ENCODE data around the gene FBXL20.
"Not testable (repeated sequence)": the region's sequence is repeated elsewhere in the genome, so short reads cannot be mapped to it uniquely, and the experiment has no call there.

Gene FBXL20

GRCh38 chr17:39401412-39402243 lies at the start of gene FBXL20:
Gene FBXL20 (minus strand): TSS chr17:39401626. CDS start chr17:39401402, 224 bp downstream.
- peak; percentile 94 for DNase-seq

- peak; percentile 98 for DNase-seq
These were observed 49.6 kb upstream of the FBXL20 start, which contains the start of gene MED1 for GRCh38 chr17:39450847-39451581. Gene MED1 (minus strand): TSS chr17:39451263. CDS start chr17:39451062, 201 bp downstream.

- no peak for DNase-seq
These were observed 48.6 kb upstream of the FBXL20 start for GRCh38 chr17:39450051-39450450.

- no peak for DNase-seq
These were observed 46.1 kb upstream of the FBXL20 start for GRCh38 chr17:39447561-39447960.

- DNase-seq = no peak
These were observed 41.9 kb upstream of the FBXL20 start for GRCh38 chr17:39443326-39443725.

GRCh38 chr17:39439868-39440267 lies 38.4 kb upstream of the FBXL20 start:
- DNase-seq = not testable (repeated sequence)

- DNase-seq = no peak
These were observed 28.2 kb upstream of the FBXL20 start for GRCh38 chr17:39429600-39429999.

- no peak for DNase-seq
These were observed 14.7 kb upstream of the FBXL20 start for GRCh38 chr17:39416141-39416540.

GRCh38 chr17:39410279-39410678 lies 8.9 kb upstream of the FBXL20 start:
- no peak for DNase-seq

- DNase-seq = no peak
These were observed 6.9 kb upstream of the FBXL20 start for GRCh38 chr17:39408360-39408759.

- no peak for DNase-seq
These were observed 5.5 kb upstream of the FBXL20 start for GRCh38 chr17:39406951-39407350.

- DNase-seq = peak; percentile 29
These were observed 4.0 kb upstream of the FBXL20 start for GRCh38 chr17:39405436-39405835.

- DNase-seq = peak; percentile 89
These were observed 3.3 kb upstream of the FBXL20 start for GRCh38 chr17:39404542-39405378.

GRCh38 chr17:39402890-39403605 lies 1.6 kb upstream of the FBXL20 start:
- no peak for DNase-seq

GRCh38 chr17:39402244-39402889 lies 941 bp upstream of the FBXL20 start:
- DNase-seq = peak; percentile 94

- DNase-seq = no peak
These were observed 647 bp downstream of the FBXL20 start for GRCh38 chr17:39400547-39401411.

GRCh38 chr17:39399791-39400190 lies 1.6 kb downstream of the FBXL20 start:
- no peak for DNase-seq

- DNase-seq = no peak
These were observed 7.7 kb downstream of the FBXL20 start for GRCh38 chr17:39393736-39394135.

- DNase-seq = no peak
These were observed 10.0 kb downstream of the FBXL20 start for GRCh38 chr17:39391448-39391847.

GRCh38 chr17:39385040-39385439 lies 16.4 kb downstream of the FBXL20 start:
- no peak for DNase-seq

- DNase-seq = peak; percentile 8
These were observed 21.3 kb downstream of the FBXL20 start for GRCh38 chr17:39380144-39380543.

Measured in activated CD4-positive, alpha-beta T cell treated with anti-CD3 and anti-CD28 coated beads, Interleukin-2, amount 50 U/mL, for 16 hours (primary cell).